ENCODE measurements around the gene ATG2A.

Gene ATG2A

GRCh38 chr11:64867748-64868462, 49.1 kb downstream of the ATG2A start:
- no peak for DNase-seq

- DNase-seq, result no peak
These were observed 50.9 kb downstream of the ATG2A start for GRCh38 chr11:64866173-64866491.

GRCh38 chr11:64865286-64866172, 51.5 kb downstream of the ATG2A start:
- DNase-seq, result no peak

- no peak for DNase-seq
These were observed 52.3 kb downstream of the ATG2A start for GRCh38 chr11:64864473-64865285.

GRCh38 chr11:64864135-64864472, 52.9 kb downstream of the ATG2A start:
- no peak for DNase-seq

- DNase-seq, result no peak
These were observed 53.5 kb downstream of the ATG2A start for GRCh38 chr11:64863391-64864060.

GRCh38 chr11:64862987-64863390, 54.0 kb downstream of the ATG2A start:
- no peak for DNase-seq

GRCh38 chr11:64861227-64861975, 55.6 kb downstream of the ATG2A start:
- no peak for DNase-seq

- DNase-seq, result no peak
These were observed 57.2 kb downstream of the ATG2A start for GRCh38 chr11:64859542-64860414.

GRCh38 chr11:64858467-64859263, 58.3 kb downstream of the ATG2A start:
- no peak for DNase-seq

GRCh38 chr11:64857485-64857884, 59.5 kb downstream of the ATG2A start:
- DNase-seq, result no peak

- no peak for DNase-seq
These were observed 60.4 kb downstream of the ATG2A start for GRCh38 chr11:64856382-64857227.

GRCh38 chr11:64855596-64856304, 61.3 kb downstream of the ATG2A start:
- DNase-seq, result no peak

- DNase-seq, result no peak
These were observed 62.2 kb downstream of the ATG2A start for GRCh38 chr11:64854534-64855502.

GRCh38 chr11:64854157-64854533, 62.9 kb downstream of the ATG2A start:
- DNase-seq, result no peak

GRCh38 chr11:64853709-64854108, 63.3 kb downstream of the ATG2A start:
- DNase-seq, result no peak

GRCh38 chr11:64852804-64853509, 64.1 kb downstream of the ATG2A start:
- DNase-seq, result no peak

Data from NCI-H1436 (cell line).